A549 (cell line): ENCODE results near the gene YIPF6. TPM values are rescaled to one million over a fixed set of nuclear protein-coding genes. Genes with fewer than 3 reads are reported as not detected.

Experiments used
- ATAC-seq, 2 experiments: fragments of 200-7000 bp in 1 of 2; fragments of >200 bp in 1 of 2; cut with Nextera tagmentation in 1 of 2; cut with Tn5 transposase in 1 of 2; 3 replicates each; pipeline versions ENCODE4 v1.8.0 to v1.9.1; 2018 to 2020; ENCODE audit warnings: mild to moderate bottlenecking in 1 of 2, moderate library complexity in 1 of 2
- CTCF ChIA-PET: fragments of 300-600 bp; sonication (Branson Sonifier 250); formaldehyde crosslinking; extraction: SDS; loops from one replicate; lab custom pipeline; 2021; ENCODE audit warnings: antibody characterized with exemption, inconsistent platforms; lab: Yijun Ruan, JAX
- POLR2A ChIA-PET: fragments of 350-600 bp; formaldehyde crosslinking; extraction: SDS; loops from one replicate; lab custom pipeline; 2021; ENCODE audit warnings: antibody characterized with exemption, inconsistent platforms; lab: Yijun Ruan, JAX
- DNase-seq, 2 experiments: peaks; one replicate each; pipeline versions ENCODE4 v3.0.0 to v3.0.0-alpha.2; 2011 to 2016; ENCODE audit warnings: low read depth in 1 of 2, low spot score in 1 of 2
- FAIRE-seq: peaks from 2 replicates; lab custom pipeline; 2011; peaks lifted over from hg19 to GRCh38; lab: Jason Lieb, UNC
- H3K27ac ChIP-seq, 2 experiments: fragments of >200 bp; sonication (Bioruptor Twin); formaldehyde crosslinking; 3 replicates each; pipeline ENCODE4 v1.5.1; 2016 to 2017
- H3K4me1 ChIP-seq: fragments of >200 bp; sonication (Bioruptor Twin); formaldehyde crosslinking; 3 replicates; pipeline ENCODE4 v1.6.1; 2016
- H3K4me2 ChIP-seq: fragments of >200 bp; sonication (Bioruptor Twin); formaldehyde crosslinking; 3 replicates; pipeline ENCODE4 v1.6.1; 2016
- H3K4me3 ChIP-seq: fragments of >200 bp; sonication (Bioruptor Twin); formaldehyde crosslinking; 3 replicates; pipeline ENCODE4 v1.5.1; 2016
- H3K9me3 ChIP-seq: fragments of >200 bp; sonication (Bioruptor Twin); formaldehyde crosslinking; 3 replicates; pipeline ENCODE4 v1.6.1; 2016
- CEBPB ChIP-seq, 2 experiments: fragments of >200 bp in 1 of 2; sonication (Bioruptor Twin) in 1 of 2; formaldehyde crosslinking in 1 of 2; IDR thresholded peaks; 2 replicates each; pipeline ENCODE4 v1.6.1; 2012 to 2016
- CHD4 ChIP-seq: fragments of 200-600 bp; sonication (generic); IDR thresholded peaks from 2 replicates; pipeline ENCODE4 v1.6.1; 2016; ENCODE audit warnings: antibody characterized with exemption, mild to moderate bottlenecking, borderline replicate concordance
- EHF ChIP-seq: fragments of 250-450 bp; sonication (Bioruptor Pico); IDR thresholded peaks from 2 replicates; pipeline ENCODE4 v1.5.0; 2020; ENCODE audit warnings: mild to moderate bottlenecking
- EP300 ChIP-seq, 2 experiments: fragments of >200 bp; sonication (Bioruptor Twin); formaldehyde crosslinking; IDR thresholded peaks; 2 replicates in 1 of 2; 3 replicates in 1 of 2; pipeline ENCODE4 v1.6.1; 2016 to 2017
- ESRRA ChIP-seq: fragments of 150-350 bp; IDR thresholded peaks from 2 replicates; pipeline ENCODE4 v1.6.1; 2014; ENCODE audit warnings: mild to moderate bottlenecking, low read length, borderline replicate concordance
- FOSL2 ChIP-seq, 2 experiments: fragments of 450-650 bp in 1 of 2; fragments of >200 bp in 1 of 2; sonication (Bioruptor Twin) in 1 of 2; formaldehyde crosslinking; IDR thresholded peaks; 2 replicates each; pipeline versions ENCODE4 v1.5.0 to v1.6.1; 2016 to 2020; ENCODE audit warnings: mild to moderate bottlenecking in 1 of 2, moderate library complexity in 1 of 2
- FOXS1 ChIP-seq: fragments of 250-450 bp; sonication (Bioruptor Pico); IDR thresholded peaks from 2 replicates; pipeline ENCODE4 v1.5.0; 2020; ENCODE audit warnings: mild to moderate bottlenecking, moderate library complexity
- GATA3 ChIP-seq: IDR thresholded peaks from 2 replicates; pipeline ENCODE4 v1.6.1; 2012; ENCODE audit warnings: borderline replicate concordance
- HDAC2 ChIP-seq: fragments of 200-600 bp; sonication (generic); IDR thresholded peaks from 2 replicates; pipeline ENCODE4 v1.6.1; 2016
- HEYL ChIP-seq: fragments of 250-450 bp; sonication (Bioruptor Pico); IDR thresholded peaks from 2 replicates; pipeline ENCODE4 v1.8.0; 2021; ENCODE audit warnings: mild to moderate bottlenecking, moderate library complexity
- HOXA7 ChIP-seq: fragments of 250-450 bp; sonication (Bioruptor Pico); IDR thresholded peaks from 2 replicates; pipeline ENCODE4 v1.5.0; 2020; ENCODE audit warnings: mild to moderate bottlenecking, moderate library complexity
- HOXB13 ChIP-seq: fragments of 250-450 bp; sonication (Bioruptor Pico); IDR thresholded peaks from 2 replicates; pipeline ENCODE4 v1.5.0; 2020; ENCODE audit warnings: low read depth, mild to moderate bottlenecking, moderate library complexity
- JUN ChIP-seq, 2 experiments: fragments of >200 bp; sonication (Bioruptor Twin); formaldehyde crosslinking; IDR thresholded peaks; 2 replicates in 1 of 2; 3 replicates in 1 of 2; pipeline ENCODE4 v1.6.1; 2016 to 2017
- MAFK ChIP-seq: fragments of 450-650 bp; IDR thresholded peaks from 2 replicates; pipeline ENCODE4 v1.6.1; 2014; ENCODE audit not compliant: partially characterized antibody
- MYC ChIP-seq: IDR thresholded peaks from 2 replicates; pipeline ENCODE4 v1.6.1; 2012; ENCODE audit warnings: mild to moderate bottlenecking, inconsistent platforms, low read length, improper control_type of control experiment, borderline replicate concordance
- NFE2L2 ChIP-seq: fragments of 150-350 bp; conservative IDR thresholded peaks from 2 replicates; pipeline ENCODE4 v1.6.1; 2014; ENCODE audit warnings: low read length
- NPAS2 ChIP-seq: fragments of 250-450 bp; sonication (Bioruptor Pico); IDR thresholded peaks from 2 replicates; pipeline ENCODE4 v1.8.0; 2022; ENCODE audit warnings: mild to moderate bottlenecking, moderate library complexity, borderline replicate concordance
- NR3C1 ChIP-seq: fragments of >200 bp; sonication (Bioruptor Twin); formaldehyde crosslinking; IDR thresholded peaks from 3 replicates; pipeline ENCODE4 v1.6.1; 2017
- PHF8 ChIP-seq: fragments of 200-600 bp; sonication (generic); IDR thresholded peaks from 2 replicates; pipeline ENCODE4 v1.6.1; 2016; ENCODE audit warnings: low read depth, mild to moderate bottlenecking, antibody characterized with exemption, moderate library complexity, borderline replicate concordance
- POLR2A ChIP-seq: IDR thresholded peaks from 2 replicates; pipeline ENCODE4 v1.6.1; 2012; ENCODE audit warnings: mild to moderate bottlenecking, low read length
- POLR2AphosphoS2 ChIP-seq: conservative IDR thresholded peaks from 2 replicates; pipeline ENCODE4 v1.6.1; 2012; ENCODE audit warnings: low read length, improper control_type of control experiment, inconsistent platforms
- RAD21 ChIP-seq, 2 experiments: fragments of >200 bp in 1 of 2; sonication (Bioruptor Twin) in 1 of 2; formaldehyde crosslinking in 1 of 2; IDR thresholded peaks in 1 of 2; conservative IDR thresholded peaks in 1 of 2; 2 replicates in 1 of 2; 3 replicates in 1 of 2; pipeline ENCODE4 v1.6.1; 2012 to 2018; ENCODE audit warnings: inconsistent platforms in 1 of 2
- RFX5 ChIP-seq: fragments of 450-650 bp; IDR thresholded peaks from 2 replicates; pipeline ENCODE4 v1.7.1; 2014; ENCODE audit warnings: antibody characterized with exemption, mild to moderate bottlenecking, moderate library complexity
- SMC3 ChIP-seq: fragments of >200 bp; sonication (Bioruptor Twin); formaldehyde crosslinking; IDR thresholded peaks from 3 replicates; pipeline ENCODE4 v1.6.1; 2018; ENCODE audit warnings: inconsistent platforms
- TP53 ChIP-seq: fragments of 250-450 bp; sonication (Bioruptor Pico); IDR thresholded peaks from 2 replicates; pipeline ENCODE4 v1.5.0; 2021; ENCODE audit warnings: mild to moderate bottlenecking, moderate library complexity
- ZFP36 ChIP-seq: fragments of 450-650 bp; IDR thresholded peaks from 2 replicates; pipeline ENCODE4 v1.6.1; 2014; ENCODE audit warnings: borderline replicate concordance; ENCODE audit not compliant: partially characterized antibody
- ZSCAN20 ChIP-seq: fragments of 250-450 bp; sonication (Bioruptor Pico); IDR thresholded peaks from 2 replicates; pipeline ENCODE4 v1.8.0; 2022; ENCODE audit warnings: mild to moderate bottlenecking, moderate library complexity
- WGBS: methylation state at CpG from one replicate; pipeline ENCODE4 v1.1.6; 2017; ENCODE audit errors: missing lambda C conversion rate; 5-methylcytosine and 5-hydroxymethylcytosine counted together
- polyA plus RNA-seq, 4 experiments: library from polyadenylated mRNA; depleted of rRNA in 3 of 4; stranded (reverse); fragments of >200 nt; fragmentation: RNase III in 1 of 4; extraction: RNeasy Plus Mini Kit Qiagen cat#74134 plus additional on column Dnase treatment in 1 of 4; gene quantifications; 2 replicates in 3 of 4; 3 replicates in 1 of 4; pipeline ENCODE4 v1.2.3, GENCODE V29; 2011 to 2017
- TF ChIP-seq, protein P1 (sequence below): fragments of 150-350 bp; IDR thresholded peaks from 2 replicates; pipeline ENCODE4 v1.6.1; 2014; ENCODE audit warnings: low read depth, mild to moderate bottlenecking, low read length
- TF ChIP-seq, protein P2 (sequence below): IDR thresholded peaks from 2 replicates; pipeline ENCODE4 v1.6.1; 2012
- TF ChIP-seq, protein P3 (sequence below): fragments of 200-600 bp; sonication (generic); IDR thresholded peaks from 2 replicates; pipeline ENCODE4 v1.6.1; 2016; ENCODE audit warnings: antibody characterized with exemption, mild to moderate bottlenecking, moderate library complexity

Gene YIPF6
- polyA plus RNA-seq, 2 of the 4 experiments (the other 2 are of a cell fraction) = 27.8 to 58.9 TPM

DNA sequence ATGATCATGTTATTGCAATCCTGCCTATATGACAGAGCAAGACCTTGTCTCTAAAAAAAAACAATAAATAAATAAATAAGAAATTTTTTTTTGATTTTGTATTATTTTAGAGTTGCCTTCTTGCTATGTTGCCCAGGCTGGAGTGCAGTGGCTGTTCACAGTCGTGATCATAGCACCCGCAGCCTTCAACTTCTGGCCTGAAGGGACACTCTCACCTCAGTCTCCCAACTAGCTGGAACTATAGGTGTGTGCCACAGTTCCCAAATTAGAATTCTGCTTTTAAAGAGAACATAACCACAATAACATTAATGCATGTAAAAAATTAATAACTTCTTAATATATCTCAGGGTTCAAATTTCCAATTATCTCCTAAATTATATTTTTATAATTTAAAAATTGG is 7.8 kb downstream of the YIPF6 start:
- no peak for TF ChIP-seq PHF8
- no peak for TF ChIP-seq NPAS2 (CRISPR knock-in tag)
- TF ChIP-seq CEBPB (IDR thresholded peaks at IDR 0.05) = no peak
- no peak for TF ChIP-seq HOXB13
- TF ChIP-seq NFE2L2 = no peak
- no peak for TF ChIP-seq EHF (CRISPR knock-in tag)
- TF ChIP-seq SMC3 = no peak
- TF ChIP-seq JUN (IDR thresholded peaks at IDR 0.05) = no peak
- TF ChIP-seq, protein P1, sequence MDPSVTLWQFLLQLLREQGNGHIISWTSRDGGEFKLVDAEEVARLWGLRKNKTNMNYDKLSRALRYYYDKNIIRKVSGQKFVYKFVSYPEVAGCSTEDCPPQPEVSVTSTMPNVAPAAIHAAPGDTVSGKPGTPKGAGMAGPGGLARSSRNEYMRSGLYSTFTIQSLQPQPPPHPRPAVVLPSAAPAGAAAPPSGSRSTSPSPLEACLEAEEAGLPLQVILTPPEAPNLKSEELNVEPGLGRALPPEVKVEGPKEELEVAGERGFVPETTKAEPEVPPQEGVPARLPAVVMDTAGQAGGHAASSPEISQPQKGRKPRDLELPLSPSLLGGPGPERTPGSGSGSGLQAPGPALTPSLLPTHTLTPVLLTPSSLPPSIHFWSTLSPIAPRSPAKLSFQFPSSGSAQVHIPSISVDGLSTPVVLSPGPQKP = no peak
- TF ChIP-seq ZSCAN20 (CRISPR knock-in tag) = no peak
- TF ChIP-seq ESRRA = no peak
- TF ChIP-seq GATA3 = no peak
- TF ChIP-seq MYC = no peak
- TF ChIP-seq RFX5 = no peak
- no peak for TF ChIP-seq CHD4
- TF ChIP-seq POLR2AphosphoS2 = no peak
- TF ChIP-seq HEYL (CRISPR knock-in tag) = no peak
- TF ChIP-seq FOXS1 (CRISPR knock-in tag) = no peak
- no peak for TF ChIP-seq ZFP36
- TF ChIP-seq TP53 (CRISPR knock-in tag) = no peak
- FAIRE-seq = no peak

DNA sequence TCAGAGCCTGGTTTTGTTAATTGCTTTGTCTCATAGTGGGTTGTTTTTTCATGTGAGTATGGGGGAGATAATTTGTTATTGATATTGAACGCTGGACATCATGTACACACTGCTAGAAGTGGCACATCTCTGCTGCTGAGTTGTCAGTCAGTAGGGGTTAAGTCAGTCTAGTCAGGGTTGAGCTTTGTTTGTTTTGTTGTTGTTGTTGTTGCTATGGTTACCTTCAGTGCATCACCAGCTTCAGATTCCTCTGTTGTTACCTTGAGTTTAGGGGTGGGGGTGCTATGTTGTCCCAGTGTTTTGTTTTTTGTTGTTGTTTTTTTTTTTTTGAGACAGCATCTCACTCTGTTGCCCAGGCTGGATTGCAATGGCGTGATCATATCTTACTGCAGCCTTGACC is 9.9 kb downstream of the YIPF6 start:
- ChIA-PET CTCF (interaction anchor here (0.7 to 4.8 kb wide), 4 partner anchors 11 to 312 kb away, joined by 4 to 31 read pairs (median 7); partner anchors contain the start of gene YIPF6), POLR2A (no interaction called here)
- FAIRE-seq (no peak), DNase-seq (peak in 1 of 2 experiments; percentile 52), ATAC-seq (peak; percentile 60 to 73; a peak in 4 of 6 replicates)
- no peak for TF ChIP-seq EP300 (IDR thresholded peaks at IDR 0.05)
- TF ChIP-seq ESRRA = no peak
- TF ChIP-seq, protein P2, sequence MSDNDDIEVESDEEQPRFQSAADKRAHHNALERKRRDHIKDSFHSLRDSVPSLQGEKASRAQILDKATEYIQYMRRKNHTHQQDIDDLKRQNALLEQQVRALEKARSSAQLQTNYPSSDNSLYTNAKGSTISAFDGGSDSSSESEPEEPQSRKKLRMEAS = no peak
- no peak for TF ChIP-seq NFE2L2
- Histone ChIP-seq H3K27ac (no peak overlapping the region), H3K9me3 (no peaks in the 10 kb centered on the region), H3K4me2 (no peak overlapping the region), H3K4me3 (no peak overlapping the region), H3K4me1 (peaks cover 18% of the 10 kb centered on the region)
- WGBS = 81% methylated on average over 2 of the region's 2 CpGs

More for the DNA sequence above, 7.8 kb downstream of the YIPF6 start:
- DNase-seq (no peak), ATAC-seq (no peak)
- Histone ChIP-seq H3K27ac (no peak overlapping the region), H3K4me1 (peaks cover 25% of the 10 kb centered on the region), H3K4me2 (no peak overlapping the region), H3K4me3 (no peak overlapping the region), H3K9me3 (no peaks in the 10 kb centered on the region)
- CTCF ChIA-PET = interaction anchor here (4.8 kb wide), 1 partner anchor 204 kb away, joined by 31 read pairs; no protein-coding TSS in a partner anchor
- POLR2A ChIA-PET = no interaction called here
- 93% methylated on average over 2 of the region's 2 CpGs for WGBS

DNA sequence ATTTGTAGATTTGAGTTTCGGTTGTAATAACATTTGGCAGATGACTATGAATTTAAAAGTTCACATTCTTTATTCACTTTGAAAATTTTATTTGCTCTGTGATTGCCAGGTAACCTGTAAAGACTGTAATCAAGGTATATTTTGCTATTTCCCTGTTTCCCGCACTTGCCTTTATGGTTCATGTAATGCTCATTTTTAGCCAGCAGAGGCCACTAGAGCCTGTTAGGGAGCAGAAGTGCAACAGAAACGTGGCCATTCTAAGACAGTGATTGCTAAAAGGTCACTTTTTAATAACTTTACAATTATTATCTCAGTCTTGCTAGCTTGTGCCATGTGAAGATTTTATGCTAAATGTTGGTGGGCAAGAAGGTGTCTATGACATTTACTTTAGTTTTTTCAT is 12.4 kb downstream of the YIPF6 start:
- no peak overlapping the region for H3K4me3 ChIP-seq
- FAIRE-seq (peak; percentile 59), ATAC-seq (peak; percentile 66 to 76; a peak in 3 of 6 replicates), DNase-seq (peak; percentile 7 to 52)
- H3K27ac ChIP-seq = no peak overlapping the region
- CTCF ChIA-PET = interaction anchor here (0.7 to 2.3 kb wide), 13 partner anchors 10 to 742 kb away, joined by 3 to 17 read pairs (median 5); no protein-coding TSS in a partner anchor
- peaks cover 7% of the 10 kb centered on the region; the same call in 1 of the 3 replicates for H3K4me1 ChIP-seq
- WGBS = 1% methylated on average over 3 of the region's 3 CpGs
- POLR2A ChIA-PET = no interaction called here
- no peaks in the 10 kb centered on the region for H3K9me3 ChIP-seq
- no peak overlapping the region for H3K4me2 ChIP-seq
- no peak for TF ChIP-seq HDAC2
- no peak for TF ChIP-seq ZFP36
- no peak for TF ChIP-seq TP53 (CRISPR knock-in tag)
- no peak for TF ChIP-seq NR3C1
- TF ChIP-seq POLR2A = no peak
- TF ChIP-seq MAFK = no peak
- TF ChIP-seq FOSL2 (IDR thresholded peaks at IDR 0.05) = no peak
- no peak for TF ChIP-seq FOSL2 (CRISPR knock-in tag; IDR thresholded peaks at IDR 0.05)
- no peak for TF ChIP-seq HOXA7 (CRISPR knock-in tag)
- peak; percentile 87 for TF ChIP-seq SMC3
- TF ChIP-seq RAD21 (conservative IDR thresholded peaks at IDR 0.05 in 1 of 2, IDR thresholded peaks at IDR 0.05 in 1 of 2) = peak; percentile 77 to 78
- TF ChIP-seq EP300 (IDR thresholded peaks at IDR 0.05) = no peak
- TF ChIP-seq, protein P3, sequence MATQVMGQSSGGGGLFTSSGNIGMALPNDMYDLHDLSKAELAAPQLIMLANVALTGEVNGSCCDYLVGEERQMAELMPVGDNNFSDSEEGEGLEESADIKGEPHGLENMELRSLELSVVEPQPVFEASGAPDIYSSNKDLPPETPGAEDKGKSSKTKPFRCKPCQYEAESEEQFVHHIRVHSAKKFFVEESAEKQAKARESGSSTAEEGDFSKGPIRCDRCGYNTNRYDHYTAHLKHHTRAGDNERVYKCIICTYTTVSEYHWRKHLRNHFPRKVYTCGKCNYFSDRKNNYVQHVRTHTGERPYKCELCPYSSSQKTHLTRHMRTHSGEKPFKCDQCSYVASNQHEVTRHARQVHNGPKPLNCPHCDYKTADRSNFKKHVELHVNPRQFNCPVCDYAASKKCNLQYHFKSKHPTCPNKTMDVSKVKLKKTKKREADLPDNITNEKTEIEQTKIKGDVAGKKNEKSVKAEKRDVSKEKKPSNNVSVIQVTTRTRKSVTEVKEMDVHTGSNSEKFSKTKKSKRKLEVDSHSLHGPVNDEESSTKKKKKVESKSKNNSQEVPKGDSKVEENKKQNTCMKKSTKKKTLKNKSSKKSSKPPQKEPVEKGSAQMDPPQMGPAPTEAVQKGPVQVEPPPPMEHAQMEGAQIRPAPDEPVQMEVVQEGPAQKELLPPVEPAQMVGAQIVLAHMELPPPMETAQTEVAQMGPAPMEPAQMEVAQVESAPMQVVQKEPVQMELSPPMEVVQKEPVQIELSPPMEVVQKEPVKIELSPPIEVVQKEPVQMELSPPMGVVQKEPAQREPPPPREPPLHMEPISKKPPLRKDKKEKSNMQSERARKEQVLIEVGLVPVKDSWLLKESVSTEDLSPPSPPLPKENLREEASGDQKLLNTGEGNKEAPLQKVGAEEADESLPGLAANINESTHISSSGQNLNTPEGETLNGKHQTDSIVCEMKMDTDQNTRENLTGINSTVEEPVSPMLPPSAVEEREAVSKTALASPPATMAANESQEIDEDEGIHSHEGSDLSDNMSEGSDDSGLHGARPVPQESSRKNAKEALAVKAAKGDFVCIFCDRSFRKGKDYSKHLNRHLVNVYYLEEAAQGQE = no peak
